Upper lobe of right lung (tissue), 1 donor: Measurements from ENCODE around the gene SLF2. TPM values are rescaled to one million over a fixed set of nuclear protein-coding genes. Genes with fewer than 3 reads are reported as not detected.
A peak's percentile ranks its signal among the peaks of the same experiment; 100 is the strongest.

Experiments used
- ATAC-seq: fragments of 200-7000 bp; cut with Tn5 transposase; one replicate; pipeline ENCODE4 v1.9.1; 2020; ENCODE audit warnings: mild to moderate bottlenecking, moderate library complexity
- DNase-seq: peaks from one replicate; pipeline ENCODE4 v3.0.0-alpha.2; 2020
- H3K27ac ChIP-seq: fragments of 200-600 bp; one replicate; pipeline ENCODE4 v1.8.0; 2022
- H3K27me3 ChIP-seq: fragments of 200-600 bp; one replicate; pipeline ENCODE4 v1.8.0; 2022; ENCODE audit warnings: mild to moderate bottlenecking
- H3K36me3 ChIP-seq: fragments of 200-600 bp; one replicate; pipeline ENCODE4 v1.8.0; 2022
- H3K4me1 ChIP-seq: fragments of 200-600 bp; one replicate; pipeline ENCODE4 v1.8.0; 2022
- H3K4me3 ChIP-seq: fragments of 200-600 bp; one replicate; pipeline ENCODE4 v1.8.0; 2022; ENCODE audit warnings: mild to moderate bottlenecking
- H3K9me3 ChIP-seq: fragments of 200-600 bp; one replicate; pipeline ENCODE4 v1.8.0; 2022
- intact Hi-C: fragments of 100-400 bp; cut with DNase I; formaldehyde crosslinking; loops from one replicate; pipeline ENCODE4 v1.11.0; 2022
- total RNA-seq: library from RNA; stranded (reverse); fragmentation: NEBNext Ultra II Directional; extraction: Animal tissue kit (Norgen Biotek cat#: 25700); gene quantifications from one replicate; pipeline ENCODE4 v1.2.1, GENCODE V29; 2021
- TF ChIP-seq, protein P1 (sequence below): fragments of 200-600 bp; IDR thresholded peaks from one replicate; pipeline ENCODE4 v1.8.0; 2022; ENCODE audit warnings: antibody characterized with exemption
- donor health status: DM: no; HTN: yes; CAD: no; lungs with severe emphysema.

SLF2 gene
- total RNA-seq, 1 donor from 2014 or later: 32.9 TPM

GRCh38 chr10:100887761-100888296 is 24.9 kb upstream of the SLF2 start:
- no peak for ATAC-seq
- intact Hi-C loops: no loop called here
- TF ChIP-seq, protein P1, sequence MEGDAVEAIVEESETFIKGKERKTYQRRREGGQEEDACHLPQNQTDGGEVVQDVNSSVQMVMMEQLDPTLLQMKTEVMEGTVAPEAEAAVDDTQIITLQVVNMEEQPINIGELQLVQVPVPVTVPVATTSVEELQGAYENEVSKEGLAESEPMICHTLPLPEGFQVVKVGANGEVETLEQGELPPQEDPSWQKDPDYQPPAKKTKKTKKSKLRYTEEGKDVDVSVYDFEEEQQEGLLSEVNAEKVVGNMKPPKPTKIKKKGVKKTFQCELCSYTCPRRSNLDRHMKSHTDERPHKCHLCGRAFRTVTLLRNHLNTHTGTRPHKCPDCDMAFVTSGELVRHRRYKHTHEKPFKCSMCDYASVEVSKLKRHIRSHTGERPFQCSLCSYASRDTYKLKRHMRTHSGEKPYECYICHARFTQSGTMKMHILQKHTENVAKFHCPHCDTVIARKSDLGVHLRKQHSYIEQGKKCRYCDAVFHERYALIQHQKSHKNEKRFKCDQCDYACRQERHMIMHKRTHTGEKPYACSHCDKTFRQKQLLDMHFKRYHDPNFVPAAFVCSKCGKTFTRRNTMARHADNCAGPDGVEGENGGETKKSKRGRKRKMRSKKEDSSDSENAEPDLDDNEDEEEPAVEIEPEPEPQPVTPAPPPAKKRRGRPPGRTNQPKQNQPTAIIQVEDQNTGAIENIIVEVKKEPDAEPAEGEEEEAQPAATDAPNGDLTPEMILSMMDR: no peak
- Histone ChIP-seq H3K4me3 (no peak overlapping the region), H3K27ac (peak overlapping the region; percentile 24), H3K27me3 (peaks cover 6% of the 10 kb centered on the region), H3K36me3 (no peaks in the 10 kb centered on the region), H3K4me1 (peaks cover 10% of the 10 kb centered on the region), H3K9me3 (no peaks in the 10 kb centered on the region)
- DNase-seq: peak; percentile 34

DNA sequence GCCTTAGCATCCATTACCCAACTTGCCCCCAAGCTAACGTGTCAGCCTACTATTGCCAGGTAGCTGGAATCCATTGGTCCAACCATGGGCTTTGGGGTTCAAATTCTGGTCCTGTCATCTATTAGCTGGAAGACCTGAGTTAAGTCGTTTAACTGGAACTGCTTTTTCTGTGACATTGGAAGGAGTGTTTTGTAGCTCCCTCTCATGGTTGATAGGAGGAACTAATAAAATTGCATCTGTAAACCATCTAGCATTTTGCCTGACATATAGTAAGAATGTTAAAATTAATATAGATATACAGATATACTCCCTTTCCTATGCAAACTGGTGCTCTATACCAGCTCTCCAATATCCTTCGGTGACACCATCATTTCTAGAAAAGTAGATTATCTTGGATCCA is 23.8 kb upstream of the SLF2 start:
- Histone ChIP-seq H3K27ac (no peak overlapping the region), H3K27me3 (peaks cover 6% of the 10 kb centered on the region), H3K4me1 (peaks cover 2% of the 10 kb centered on the region), H3K4me3 (no peak overlapping the region), H3K36me3 (no peaks in the 10 kb centered on the region), H3K9me3 (no peaks in the 10 kb centered on the region)
- intact Hi-C loops: no loop called here
- TF ChIP-seq, protein P1: peak; percentile 23
- DNase-seq (no peak), ATAC-seq (no peak)

GRCh38 chr10:100889546-100889945 is 23.2 kb upstream of the SLF2 start:
- no peaks in the 10 kb centered on the region for H3K4me1 ChIP-seq
- no peaks in the 10 kb centered on the region for H3K9me3 ChIP-seq
- no peak for DNase-seq
- no peak overlapping the region for H3K27ac ChIP-seq
- no peak overlapping the region for H3K4me3 ChIP-seq
- intact Hi-C loops: no loop called here
- TF ChIP-seq, protein P1: no peak
- H3K36me3 ChIP-seq: no peaks in the 10 kb centered on the region
- ATAC-seq: no peak
- peaks cover 6% of the 10 kb centered on the region for H3K27me3 ChIP-seq

DNA sequence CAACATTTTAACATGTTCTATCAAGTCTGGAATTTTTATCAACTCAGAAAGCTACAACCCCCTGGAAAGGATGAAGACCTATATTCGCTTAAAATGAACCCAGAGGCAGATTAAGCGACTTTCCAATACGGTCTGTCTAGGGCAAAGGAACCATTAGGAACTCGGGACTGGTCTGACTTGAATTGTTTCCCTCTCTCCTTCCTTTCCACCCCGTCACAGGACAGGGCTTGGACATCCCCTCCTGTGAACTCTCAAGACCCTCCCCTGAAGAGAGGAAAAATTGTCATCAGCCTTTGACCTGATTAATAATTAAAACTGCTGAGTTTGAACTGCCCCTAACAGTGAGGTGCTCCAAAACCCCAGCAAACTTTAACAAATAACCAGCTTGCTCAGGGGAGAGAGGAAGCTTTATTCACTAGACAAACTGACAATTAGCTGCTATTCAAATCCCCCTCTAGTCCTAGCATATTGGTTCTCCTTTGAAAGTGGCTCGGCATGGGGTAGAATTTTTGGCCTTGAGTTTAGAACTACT is 22.6 kb upstream of the SLF2 start:
- no peaks in the 10 kb centered on the region for H3K36me3 ChIP-seq
- TF ChIP-seq, protein P1: no peak
- intact Hi-C loops: no loop called here
- H3K27me3 ChIP-seq: peaks cover 6% of the 10 kb centered on the region
- H3K4me3 ChIP-seq: no peak overlapping the region
- H3K27ac ChIP-seq: no peak overlapping the region
- ATAC-seq: no peak
- no peak for DNase-seq
- H3K9me3 ChIP-seq: no peaks in the 10 kb centered on the region
- no peaks in the 10 kb centered on the region for H3K4me1 ChIP-seq

DNA sequence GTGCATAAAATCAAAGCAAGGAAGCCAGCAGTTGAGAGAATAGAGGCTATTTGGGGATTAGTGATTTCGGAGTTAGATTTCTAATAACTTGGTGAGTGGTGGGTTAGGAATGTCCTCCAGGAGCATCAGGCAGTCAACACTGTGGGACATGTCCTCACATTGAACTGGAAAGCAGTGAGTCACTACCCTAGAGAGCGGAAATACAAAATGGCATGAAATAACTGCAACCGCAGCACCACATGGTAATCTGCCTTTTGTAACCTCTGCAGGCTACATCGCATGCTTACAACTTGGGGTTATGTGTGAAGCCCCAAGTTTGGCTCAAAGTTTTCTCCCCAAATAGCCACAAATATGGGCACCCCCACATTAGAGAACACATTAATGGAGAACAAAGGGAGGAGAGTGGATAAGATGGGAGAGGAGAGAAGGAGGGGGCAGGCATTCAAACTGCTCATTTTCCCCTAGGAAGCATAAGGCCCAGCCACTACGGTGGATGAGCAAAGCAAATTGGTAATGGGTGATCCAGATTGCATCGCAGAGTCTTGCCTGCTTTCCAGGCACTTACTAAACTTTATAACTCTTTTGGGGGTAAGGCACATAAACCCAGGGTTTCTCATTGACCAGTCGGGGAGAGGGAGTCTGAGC is 22.0 kb upstream of the SLF2 start:
- H3K9me3 ChIP-seq: no peaks in the 10 kb centered on the region
- H3K4me3 ChIP-seq: no peak overlapping the region
- DNase-seq (no peak), ATAC-seq (no peak)
- H3K27me3 ChIP-seq: peaks cover 6% of the 10 kb centered on the region
- H3K27ac ChIP-seq: no peak overlapping the region
- no peaks in the 10 kb centered on the region for H3K36me3 ChIP-seq
- no peaks in the 10 kb centered on the region for H3K4me1 ChIP-seq
- TF ChIP-seq, protein P1: no peak
- intact Hi-C loops: no loop called here
